ENCODE measurements around the gene CLDN18. TPM values are rescaled to one million over a fixed set of nuclear protein-coding genes. Genes with fewer than 3 reads are reported as not detected.
A peak's percentile ranks its signal among the peaks of the same experiment; 100 is the strongest.

The CLDN18 gene
- not detected in 2 replicates for total RNA-seq (2011; cell fraction: chromatin; rRNA removed; ENCODE audit: low replicate concordance)
- not detected in 2 replicates for total RNA-seq (2011; cell fraction: nucleolus; rRNA removed)
- not detected in 2 replicates for total RNA-seq (2011; cell fraction: nucleoplasm; rRNA removed)
- 0.04 TPM in 1 of 2 replicates, not detected in the other for total RNA-seq (2014; rRNA removed)
- not detected in 2 replicates for total RNA-seq (2014; rRNA removed; fragmentation: Illumina TruSeq; extraction: Trizol)
- total RNA-seq (2015; rRNA removed; fragmentation: Illumina TruSeq; extraction: Trizol), result not detected in 2 replicates
- 0.11 TPM in 2 replicates for total RNA-seq (2021)
- not detected in 2 replicates for polyA plus RNA-seq (2011; rRNA removed)
- polyA plus RNA-seq (2011; cell fraction: cytosol; rRNA removed), result not detected in 2 replicates
- polyA plus RNA-seq (2011; cell fraction: nucleus; rRNA removed), result not detected in 2 replicates
- polyA plus RNA-seq (2012), result not detected in 2 replicates
- polyA plus RNA-seq (2014; fragmentation: Illumina TruSeq; extraction: Trizol), result not detected in 2 replicates
- not detected for polyA plus RNA-seq (2014; fragmentation: Nextera tagmentation; extraction: Ambion mirVana)
- polyA plus RNA-seq (2014; rRNA removed), result not detected in 2 replicates
- polyA minus RNA-seq (2011; rRNA and poly(A)+ RNA removed), result not detected in 2 replicates
- polyA minus RNA-seq (2011; cell fraction: cytosol; rRNA and poly(A)+ RNA removed), result not detected in 2 replicates
- not detected in 2 replicates for polyA minus RNA-seq (2011; cell fraction: nucleus; rRNA and poly(A)+ RNA removed)
- Bru-seq, nascent RNA, result not detected
- BruChase-seq, experiment 1, labeled RNA remaining after a 2-hour chase, result not detected
- BruChase-seq, experiment 2, labeled RNA remaining after a 6-hour chase, result not detected
- long read RNA-seq, experiment 1, result 0 reads
- long read RNA-seq, experiment 2, result 0 reads
- long read RNA-seq, experiment 3, result 0 reads

GRCh38 chr3:138009476-138010272 is at the start of gene CLDN18:
CLDN18 (plus strand) TSS chr3:138010165; CDS start chr3:138010226, 61 bp downstream.
- Histone ChIP-seq H3K27me3 (ENCODE audit: control insufficient read depth in 2 of 2, insufficient read depth in 2 of 2, low read length in 2 of 2) (no peaks in the 10 kb centered on the region; a peak in 1 of 5 replicates), H3K9ac (ENCODE audit: insufficient read depth in 1 of 2, low read depth in 2 of 2, low read length in 2 of 2) (no peak within 1 kb of the TSS), H3K4me2 (ENCODE audit: insufficient read depth, low read length) (no peak within 1 kb of the TSS), H3K9me1 (ENCODE audit: control insufficient read depth, insufficient read depth, low read length) (no peaks in the 10 kb centered on the region), H3K4me3 (no peak within 1 kb of the TSS), H3K79me2 (ENCODE audit: control insufficient read depth, insufficient read depth, low read length) (no peaks in the 10 kb centered on the region), H3K4me1 (replicated peaks in 1 of 2; ENCODE audit: control insufficient read depth in 2 of 2, insufficient read depth in 2 of 2, low read length in 2 of 2) (peaks cover 0 to 8% of the 10 kb centered on the region in 2 experiments; a peak in 2 of 5 replicates), H4K20me1 (replicated peaks; ENCODE audit: control insufficient read depth, insufficient read depth, low read length) (no peaks in the 10 kb centered on the region), H3K36me3 (ENCODE audit: control insufficient read depth, insufficient read depth, low read length) (no peaks in the 10 kb centered on the region), H3K9me3 (replicated peaks; ENCODE audit: control insufficient read depth, insufficient read depth, low read depth, low read length) (no peaks in the 10 kb centered on the region), H2AFZ (ENCODE audit: low read depth, low read length) (no peak within 1 kb of the TSS), H3K27ac (ENCODE audit: extremely low read depth, low read depth, low read length) (no peak within 1 kb of the TSS)
- intact Hi-C loops (cut with micrococcal nuclease) (no loop called here), in situ Hi-C loops (cut with MboI) (no loop called here)
- CTCF ChIA-PET (ENCODE audit: low intra/inter-chr PET ratio), result no interaction called here
- DNase-seq (ENCODE audit: extremely low read depth in 1 of 4, low spot score in 3 of 4) (peak in 1 of 4 experiments; percentile 1), ATAC-seq (peak; percentile 53; the same call in 2 of the 3 replicates), FAIRE-seq (no peak)
- WGBS (ENCODE audit: insufficient coverage, low coverage, missing lambda C conversion rate), result 24% methylated on average over 16 of the region's 30 CpGs
- no TSS peak for BruUV-seq (replicated peaks)
- POLR2A ChIA-PET, result interaction anchor here (0.7 kb wide), 2 partner anchors 21 to 1023 kb away, joined by 3 read pairs; no protein-coding TSS in a partner anchor
- TF ChIP-seq BMI1 (IDR thresholded peaks at IDR 0.05; ENCODE audit: low read length), result no peak
- peak; percentile 46 for TF ChIP-seq MGA (IDR thresholded peaks at IDR 0.05)
- 0 out of 6 replicates have a peak, but pooled peaks of 1 of the 3 experiments have one; percentile 20 for TF ChIP-seq CTCF (IDR thresholded peaks at IDR 0.05 in 2 of 3, conservative IDR thresholded peaks at IDR 0.05 in 1 of 3; ENCODE audit: insufficient read depth in 2 of 3, low read depth in 1 of 3, low read length in 3 of 3)
